NT2/D1 (cell line): ENCODE results near the gene ANKRD36B.
"Not testable (repeated sequence)": the region's sequence is repeated elsewhere in the genome, so short reads cannot be mapped to it uniquely, and the experiment has no call there.

Experiments used
- SUZ12 ChIP-seq: IDR thresholded peaks from 2 replicates; pipeline ENCODE4 v1.6.1; 2011; ENCODE audit not compliant: insufficient read length, insufficient read depth; ENCODE audit errors: extremely low read depth
- YY1 ChIP-seq: IDR thresholded peaks from 2 replicates; pipeline ENCODE4 v1.6.1; 2011; ENCODE audit not compliant: insufficient read length, insufficient read depth
- ZNF274 ChIP-seq: IDR thresholded peaks from 2 replicates; pipeline ENCODE4 v1.6.1; 2011; ENCODE audit warnings: mild to moderate bottlenecking, low read depth, low read length

- TF ChIP-seq YY1, ZNF274, SUZ12: not testable (repeated sequence)
Measured at GRCh38 chr2:97548536-97548935, 41.1 kb downstream of the ANKRD36B start.
